GM19238 (cell line): ENCODE data around the gene GJD4.

Experiments used
- DNase-seq: peaks from one replicate; pipeline ENCODE4 v3.0.0; 2011; ENCODE audit warnings: low spot score; ENCODE audit not compliant: insufficient read length

Gene GJD4

GRCh38 chr10:35614312-35614711 lies 9.2 kb downstream of the GJD4 start:
- DNase-seq, result no peak

GRCh38 chr10:35626971-35627507 lies 21.9 kb downstream of the GJD4 start:
- DNase-seq, result no peak

- no peak for DNase-seq
Measured at GRCh38 chr10:35631404-35631803, 26.3 kb downstream of the GJD4 start.

GRCh38 chr10:35632027-35632426 lies 26.9 kb downstream of the GJD4 start:
- no peak for DNase-seq

- no peak for DNase-seq
Measured at GRCh38 chr10:35633006-35633980, 28.2 kb downstream of the GJD4 start.

- no peak for DNase-seq
Measured at GRCh38 chr10:35635576-35635975, 30.4 kb downstream of the GJD4 start.

- no peak for DNase-seq
Measured at GRCh38 chr10:35636956-35637355, 31.8 kb downstream of the GJD4 start.

GRCh38 chr10:35637462-35637861 lies 32.3 kb downstream of the GJD4 start:
- no peak for DNase-seq

GRCh38 chr10:35638101-35638500 lies 33.0 kb downstream of the GJD4 start:
- no peak for DNase-seq

- DNase-seq, result no peak
Measured at GRCh38 chr10:35639021-35639727, 34.0 kb downstream of the GJD4 start.

GRCh38 chr10:35639728-35640401 lies 34.7 kb downstream of the GJD4 start:
- no peak for DNase-seq

- DNase-seq, result peak; percentile 51
Measured at GRCh38 chr10:35640474-35640873, 35.3 kb downstream of the GJD4 start.

GRCh38 chr10:35640951-35641675 lies 36.0 kb downstream of the GJD4 start:
- peak; percentile 26 for DNase-seq

- peak; percentile 22 for DNase-seq
Measured at GRCh38 chr10:35641676-35642034, 36.5 kb downstream of the GJD4 start.

- DNase-seq, result peak; percentile 72
Measured at GRCh38 chr10:35642035-35642792, 37.1 kb downstream of the GJD4 start, which contains the start of gene FZD8. Gene FZD8, minus strand, starts transcription at chr10:35642296. Its CDS starts 867 bp downstream, at chr10:35641429.

- no peak for DNase-seq
Measured at GRCh38 chr10:35642793-35643114, 37.6 kb downstream of the GJD4 start.

- DNase-seq, result no peak
Measured at GRCh38 chr10:35643151-35644049, 38.3 kb downstream of the GJD4 start.

GRCh38 chr10:35644050-35644950 lies 39.2 kb downstream of the GJD4 start:
- no peak for DNase-seq
